Effector CD4-positive, alpha-beta T cell (primary cell): Measurements from ENCODE around the gene DAZL.

ENCODE experiments used
- DNase-seq: peaks from one replicate; pipeline ENCODE4 v3.0.0-alpha.2; 2020

Gene DAZL

DNA sequence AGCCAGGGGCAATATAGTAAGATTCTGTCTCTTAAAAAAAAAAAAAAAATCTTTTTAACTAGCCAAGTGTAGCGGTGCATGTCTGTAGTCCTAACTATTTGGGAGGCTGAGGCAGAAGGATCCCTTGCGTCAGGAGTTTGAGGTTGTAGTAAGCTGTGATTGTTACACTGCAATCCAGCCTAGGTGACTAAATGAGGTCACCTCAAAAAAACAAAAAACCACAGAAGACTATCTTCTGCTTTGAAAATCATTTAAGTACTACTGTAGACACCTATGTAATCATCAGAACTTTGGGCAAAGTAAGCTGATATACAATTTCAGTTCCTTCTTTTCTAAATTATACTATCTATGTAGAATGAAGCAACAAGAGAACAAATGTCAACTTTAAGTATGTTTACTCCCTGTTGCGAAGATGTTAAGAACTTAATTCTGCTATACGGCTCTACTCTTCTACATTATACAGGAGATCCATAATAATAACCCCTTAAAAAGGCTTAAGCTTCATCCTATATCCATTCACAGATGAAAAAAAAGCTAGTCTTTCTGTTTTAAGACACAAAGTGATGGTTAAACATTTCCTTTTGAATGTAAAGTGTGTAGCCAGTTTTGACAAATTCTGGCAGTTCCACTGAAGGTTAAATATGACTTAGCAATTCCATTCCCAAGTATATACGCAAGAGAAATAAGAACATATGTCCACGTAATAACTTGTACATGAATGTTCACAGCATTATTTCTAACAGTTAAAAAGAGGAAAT lies 15.2 kb downstream of the DAZL start:
- no peak for DNase-seq

DNA sequence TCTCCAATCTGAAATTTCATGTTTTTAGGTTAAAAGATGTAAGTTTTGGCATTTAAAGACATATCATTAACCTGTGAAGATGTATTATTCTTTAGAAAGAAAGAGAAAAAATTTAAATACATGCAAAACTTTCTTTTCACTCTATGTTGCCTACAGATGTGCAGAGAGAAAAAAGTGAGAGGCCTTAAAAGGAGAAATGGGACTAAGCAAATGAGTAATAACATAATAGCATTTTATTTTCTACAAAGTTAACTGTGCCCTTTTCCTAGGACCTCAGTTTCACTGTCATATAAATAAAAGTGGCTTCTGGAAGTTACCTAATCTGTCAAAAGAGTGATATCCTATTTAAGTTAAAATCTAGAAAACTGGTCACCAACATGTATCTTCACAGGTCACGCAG lies 16.1 kb downstream of the DAZL start:
- no peak for DNase-seq

DNA sequence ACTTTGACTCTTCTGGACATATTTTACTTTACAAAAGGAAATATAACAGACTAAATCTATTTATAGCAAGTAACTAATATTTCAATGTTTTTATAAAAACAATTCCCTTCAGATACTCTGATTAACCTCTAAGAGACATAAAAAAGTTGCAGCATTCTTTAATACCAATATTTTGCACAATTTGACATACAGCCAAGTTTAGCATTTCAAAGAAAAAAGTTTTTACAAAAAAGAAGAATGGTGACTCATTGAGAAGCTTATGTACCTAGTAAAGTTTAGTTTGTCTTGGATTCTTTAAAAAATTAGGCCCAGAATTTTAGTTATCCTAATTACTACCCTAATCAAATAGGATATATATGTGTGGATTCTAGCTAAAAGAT lies 17.6 kb downstream of the DAZL start:
- no peak for DNase-seq

DNA sequence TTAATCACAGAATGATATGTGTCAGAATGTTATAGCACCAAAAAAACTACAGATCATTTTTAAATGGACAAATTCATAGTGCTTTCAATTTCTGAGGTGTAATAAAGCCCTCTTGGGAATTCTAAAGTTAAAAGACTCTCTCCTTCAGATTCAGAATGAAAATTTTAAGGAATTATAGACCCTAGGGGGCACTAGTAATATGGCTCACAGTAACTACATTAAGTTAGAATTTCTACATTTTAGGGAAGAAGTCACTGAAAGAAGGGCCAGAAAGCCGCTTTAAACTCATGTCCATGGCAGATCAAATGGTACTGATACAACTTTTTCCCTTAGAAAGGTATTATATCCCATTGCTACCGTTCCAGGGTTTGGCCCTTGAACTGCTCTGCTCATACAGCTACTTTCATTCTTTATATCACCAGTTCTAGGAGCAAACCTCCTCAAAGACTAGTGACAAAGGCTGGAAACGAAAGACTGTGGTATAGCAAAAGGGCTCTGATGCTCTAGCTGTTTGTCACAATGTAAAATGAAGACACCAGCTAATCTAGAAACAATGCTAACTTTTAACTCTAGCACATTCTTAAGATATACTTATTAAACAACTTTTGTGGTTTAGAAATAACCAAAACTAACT lies 18.1 kb downstream of the DAZL start:
- DNase-seq, result no peak

DNA sequence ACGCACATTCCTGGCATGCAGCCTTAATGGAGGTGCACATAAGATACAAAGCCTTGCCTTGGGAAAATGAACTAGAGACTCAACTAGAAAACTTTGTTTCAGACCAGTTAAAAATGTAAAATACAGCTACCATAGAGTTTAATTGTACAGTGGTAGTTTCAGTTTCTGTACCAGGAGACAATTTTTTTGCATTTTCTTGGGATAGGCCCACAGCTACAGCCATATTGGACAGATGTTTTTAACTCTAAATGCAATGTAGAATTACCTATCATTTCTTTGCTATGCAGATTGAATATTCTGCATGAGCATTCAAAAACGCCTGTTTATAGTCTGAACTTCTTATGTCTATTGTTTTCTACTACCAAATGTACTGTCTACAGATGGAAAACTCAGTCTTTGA lies 20.3 kb downstream of the DAZL start:
- no peak for DNase-seq

DNA sequence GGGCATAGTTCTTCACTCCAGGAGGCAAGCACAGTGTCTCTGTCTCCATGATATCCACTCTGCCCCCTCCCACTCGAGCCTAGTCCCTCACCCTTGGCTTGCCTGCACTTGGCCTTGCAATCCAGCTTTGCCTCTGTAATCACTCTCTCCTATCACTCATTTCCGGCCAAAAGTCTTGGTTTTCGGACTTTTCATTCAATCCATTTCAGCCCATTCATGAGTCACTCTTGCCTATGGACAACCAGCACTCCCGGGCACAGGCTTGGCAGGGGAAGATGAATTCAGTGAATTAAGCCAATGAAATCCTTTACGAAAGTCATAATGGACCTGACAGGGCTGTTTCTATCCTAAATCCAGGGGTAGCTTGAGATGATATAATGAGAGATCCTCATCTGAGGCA lies 21.7 kb downstream of the DAZL start:
- no peak for DNase-seq

DNA sequence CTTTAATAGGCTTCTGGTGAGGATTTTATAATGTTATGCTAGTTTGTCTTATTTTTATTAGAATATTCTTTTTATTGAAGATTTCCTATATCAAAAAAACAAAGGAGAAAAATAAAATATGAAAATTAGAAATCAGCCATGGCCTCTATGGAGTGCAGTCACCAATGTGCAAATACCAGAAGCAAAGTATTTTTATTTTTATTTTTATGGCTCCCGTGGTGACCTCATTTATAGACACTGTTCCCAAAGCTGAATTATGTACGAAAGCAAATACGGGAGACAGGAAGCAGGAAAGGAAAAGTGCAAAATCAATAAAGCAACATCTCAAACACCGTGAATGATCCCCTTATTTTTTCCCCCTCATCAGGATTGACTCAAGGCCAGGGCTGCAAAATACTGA lies 35.1 kb downstream of the DAZL start:
- no peak for DNase-seq

DNA sequence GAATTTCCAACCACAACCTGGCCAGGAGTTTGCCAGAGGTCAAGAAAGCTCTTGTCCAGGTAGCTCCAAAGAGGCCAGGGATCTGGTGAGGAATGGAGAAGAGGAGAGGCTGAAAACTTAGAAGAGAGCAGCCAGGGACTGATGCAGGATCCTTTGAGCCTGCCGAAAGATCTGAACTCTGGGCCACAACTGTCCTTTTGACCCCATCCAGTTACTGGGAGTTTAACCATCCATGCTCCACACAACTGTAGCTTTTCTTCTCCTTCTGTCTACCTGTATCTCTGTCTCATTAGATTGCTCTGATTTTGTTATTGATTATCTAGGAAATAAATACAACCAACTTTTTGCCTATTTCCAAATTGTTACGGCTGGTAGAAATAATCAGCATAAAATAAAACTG lies 36.7 kb downstream of the DAZL start:
- DNase-seq, result no peak

DNA sequence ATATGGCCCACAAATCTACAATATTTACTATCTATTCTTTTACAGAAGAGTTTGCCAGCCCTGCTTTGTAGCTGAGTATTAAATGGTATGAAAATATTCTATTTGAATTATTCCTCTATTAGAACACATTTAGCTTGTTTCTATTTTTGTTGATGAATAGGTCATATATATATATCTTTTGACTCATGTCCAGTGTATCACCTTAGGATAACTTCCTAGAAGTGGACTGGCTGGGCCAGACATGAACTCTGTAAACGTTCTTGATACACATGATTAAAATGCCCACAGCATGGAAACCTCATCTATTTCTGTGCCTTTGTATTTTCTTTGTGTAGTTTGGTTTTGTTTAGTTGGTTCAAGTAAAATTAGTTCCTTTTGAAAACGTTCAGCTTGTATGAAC lies 37.1 kb downstream of the DAZL start:
- DNase-seq, result no peak

DNA sequence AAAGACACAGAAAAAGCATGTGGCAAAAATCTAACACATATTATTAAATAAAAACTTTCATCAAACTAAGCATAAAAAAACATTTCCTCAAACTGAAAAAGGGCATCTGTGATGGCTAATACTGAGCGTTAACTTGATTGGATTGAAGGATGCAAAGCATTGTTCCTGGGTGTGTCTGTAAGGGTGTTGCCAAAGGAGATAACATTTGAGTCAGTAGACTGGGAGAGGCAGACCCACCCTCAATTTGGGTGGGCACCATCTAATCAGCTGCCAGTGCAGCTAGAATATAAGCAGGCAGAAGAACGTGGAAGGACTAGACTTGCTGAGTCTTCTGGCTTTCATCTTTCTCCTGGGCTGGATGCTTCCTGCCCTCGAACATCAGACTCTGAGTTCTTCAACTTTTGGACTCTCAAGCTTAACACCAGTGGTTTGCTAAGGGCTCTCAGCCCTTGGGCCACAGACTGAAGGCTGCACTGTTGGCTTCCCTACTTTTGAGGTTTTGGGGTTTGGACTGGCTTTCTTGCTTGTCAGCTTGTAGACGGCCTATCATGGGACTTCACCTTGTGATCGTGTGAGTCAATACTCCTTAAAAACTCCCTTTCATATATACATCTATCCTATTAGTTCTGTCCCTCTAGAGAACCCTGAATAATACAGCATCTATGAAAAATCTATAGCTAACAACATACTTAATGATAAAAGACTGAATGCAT lies 45.4 kb downstream of the DAZL start:
- no peak for DNase-seq

DNA sequence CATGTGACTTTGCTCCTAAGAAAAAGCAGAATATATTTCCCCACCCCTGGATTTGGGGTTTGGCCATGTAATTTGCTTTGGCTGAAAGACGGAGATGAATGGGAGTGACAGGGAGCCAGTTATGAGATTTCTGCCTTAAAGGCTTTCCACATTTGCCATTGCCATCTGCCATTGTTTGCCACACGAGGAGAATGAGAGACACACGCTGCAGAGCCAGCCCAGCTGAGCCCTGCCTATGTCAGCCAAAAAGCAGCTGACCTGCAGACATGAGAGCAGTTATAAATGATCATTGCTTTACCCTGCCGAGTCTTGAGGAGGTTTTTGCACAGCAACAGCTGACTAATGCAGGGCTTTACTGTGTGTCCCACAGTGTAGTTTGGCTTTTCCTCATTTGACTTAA lies 51.1 kb downstream of the DAZL start:
- DNase-seq, result no peak

DNA sequence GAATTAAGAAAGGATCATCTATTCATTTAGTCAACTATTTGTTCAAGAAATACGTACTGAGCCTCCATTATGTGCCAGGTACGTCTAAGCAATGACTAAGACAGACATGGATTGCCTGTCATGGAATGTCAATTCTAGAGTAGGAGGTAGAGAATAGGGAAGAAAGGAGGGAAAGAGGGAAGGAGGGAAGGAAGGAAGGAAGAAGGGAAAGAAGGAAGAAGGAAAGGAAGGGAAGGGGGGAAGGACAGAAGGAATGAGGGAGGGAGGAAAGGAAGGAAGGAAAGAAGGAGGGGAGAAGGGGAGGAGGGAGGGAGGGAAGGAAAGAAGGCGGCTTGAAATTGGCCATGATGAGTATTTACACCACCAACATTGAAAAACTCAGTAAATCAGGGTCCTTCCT lies 52.5 kb downstream of the DAZL start:
- no peak for DNase-seq

DNA sequence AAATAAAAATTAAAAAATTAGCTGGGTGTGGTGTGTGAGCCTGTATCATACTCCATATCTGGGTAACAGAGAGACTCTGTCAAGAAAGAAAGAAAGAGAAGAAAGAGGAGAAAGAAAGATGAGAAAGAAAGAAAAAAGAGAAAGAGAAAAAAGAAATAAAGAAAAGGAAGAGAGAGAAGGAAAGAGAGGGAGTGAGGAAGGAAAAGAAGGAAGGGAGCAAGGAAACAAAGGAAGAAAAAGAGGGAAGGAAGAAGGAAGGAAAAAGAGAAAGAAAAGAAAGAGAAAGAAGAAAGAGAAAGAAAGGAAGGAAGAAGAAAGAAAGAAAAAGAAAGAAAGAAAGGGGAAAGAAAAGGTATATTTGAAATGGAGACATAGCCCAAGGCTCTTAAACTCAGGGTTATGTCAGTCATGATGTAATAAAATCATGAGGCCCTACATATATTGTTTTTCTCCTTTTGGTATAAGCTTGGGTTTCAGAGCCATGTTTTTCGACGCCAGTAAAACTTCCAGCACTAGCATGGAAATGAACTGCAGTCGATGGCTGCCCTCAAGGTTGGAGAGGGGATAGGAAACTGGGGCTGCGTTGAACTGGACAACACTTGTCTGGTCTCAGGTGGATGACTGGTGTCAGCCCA lies 53.8 kb downstream of the DAZL start:
- DNase-seq, result no peak

DNA sequence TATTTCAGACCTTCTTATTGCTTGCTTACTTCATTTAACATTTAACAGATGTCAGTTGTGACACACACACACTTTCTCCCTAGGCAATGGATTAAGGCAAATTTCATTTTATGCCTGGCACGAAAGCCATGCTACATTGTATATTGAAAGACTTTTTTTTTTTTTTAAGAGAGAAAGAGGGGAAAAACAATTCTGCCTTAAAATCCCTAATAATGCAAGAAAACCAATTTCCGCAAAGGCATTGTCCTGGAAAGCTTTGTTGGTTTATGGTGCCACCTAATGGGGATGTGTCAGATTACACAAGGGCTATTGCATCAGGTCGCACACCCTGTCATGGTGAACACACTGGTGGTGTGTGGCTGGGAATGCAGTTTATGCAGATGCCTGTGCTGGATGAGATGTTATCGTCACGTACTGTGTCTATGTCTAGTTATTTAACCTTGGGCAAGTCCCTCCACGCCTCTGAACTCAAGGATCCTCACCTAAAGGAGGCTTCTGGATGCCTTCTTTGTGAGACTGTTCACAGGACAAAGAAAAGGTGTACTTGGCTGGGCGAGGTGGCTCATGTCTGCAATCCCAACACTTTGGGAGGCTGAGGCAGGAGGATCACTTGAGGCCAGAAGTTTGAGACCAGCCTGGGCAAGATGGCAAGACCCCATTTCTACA lies 54.4 kb downstream of the DAZL start:
- peak; percentile 65 for DNase-seq

DNA sequence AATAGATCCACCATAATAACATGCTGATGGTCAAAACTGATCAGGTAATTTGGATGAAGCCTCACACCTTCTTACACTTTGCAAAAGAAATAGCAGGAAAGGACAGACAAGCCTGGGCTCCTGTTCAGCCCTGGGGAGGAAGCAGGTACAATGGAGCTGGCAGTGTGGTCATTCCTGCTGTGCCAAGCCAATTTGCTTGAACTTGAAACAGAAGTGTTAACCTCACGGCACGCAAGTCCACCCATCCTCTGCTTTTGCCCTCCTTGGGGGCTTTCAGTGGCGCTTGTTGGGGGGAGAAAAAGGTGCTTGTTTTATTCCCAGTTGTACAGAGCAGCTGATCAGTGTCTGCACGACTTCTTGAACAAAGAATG lies 54.9 kb downstream of the DAZL start:
- no peak for DNase-seq

DNA sequence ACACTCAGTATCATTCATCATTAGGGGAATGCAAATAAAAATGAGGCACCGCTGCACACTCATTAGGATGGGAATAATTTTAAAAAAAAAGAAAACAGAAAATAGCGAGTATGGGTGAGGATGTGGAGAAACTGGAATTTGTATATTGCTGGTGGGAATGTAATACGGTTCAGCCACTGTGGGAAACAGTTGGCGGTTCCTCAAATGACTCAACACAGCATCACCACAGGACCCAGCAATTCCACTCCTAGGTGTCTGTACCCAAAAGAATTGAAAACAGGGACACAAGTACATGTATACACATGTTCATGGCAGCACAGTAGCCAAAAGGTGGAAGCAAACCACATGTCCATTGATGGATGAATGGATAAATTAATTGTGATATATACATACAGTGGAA lies 56.5 kb downstream of the DAZL start:
- no peak for DNase-seq

DNA sequence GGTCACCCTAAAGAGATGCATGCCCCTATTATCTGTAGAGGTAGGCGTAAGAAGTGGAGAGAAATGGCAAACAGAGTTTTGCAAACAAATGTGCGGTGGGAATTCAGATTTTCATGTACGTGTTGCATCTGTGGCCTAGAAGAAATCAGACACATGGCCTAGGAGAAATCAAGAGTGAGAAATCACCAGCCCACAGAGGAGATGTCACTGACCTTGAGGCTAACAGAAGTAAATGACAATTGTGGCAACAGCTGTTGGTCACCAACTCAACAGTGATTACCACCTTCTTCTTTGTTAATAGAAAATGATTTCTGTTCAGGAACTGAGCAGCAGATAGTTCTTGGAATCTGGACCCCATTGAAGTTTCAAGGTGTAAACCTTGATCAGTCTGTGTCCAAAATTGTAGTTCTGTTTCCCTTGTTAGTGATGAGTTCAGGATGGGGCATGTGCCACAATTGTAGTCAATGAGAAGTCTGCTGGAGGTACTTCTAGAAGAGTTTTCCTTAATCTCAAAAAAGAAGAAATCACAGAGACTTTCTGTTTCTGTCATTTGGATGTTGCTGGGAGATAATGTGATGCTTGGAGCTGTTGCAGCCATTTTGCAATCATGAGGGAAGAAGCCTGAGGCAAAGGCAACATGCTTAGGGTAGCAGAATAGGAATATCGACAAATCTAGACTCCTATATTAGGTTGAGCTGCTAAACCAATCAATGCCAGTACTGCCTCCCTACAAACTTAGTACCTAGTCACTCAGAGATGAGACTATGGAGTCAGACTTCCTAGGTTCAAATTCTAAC lies 57.5 kb downstream of the DAZL start:
- DNase-seq, result no peak

DNA sequence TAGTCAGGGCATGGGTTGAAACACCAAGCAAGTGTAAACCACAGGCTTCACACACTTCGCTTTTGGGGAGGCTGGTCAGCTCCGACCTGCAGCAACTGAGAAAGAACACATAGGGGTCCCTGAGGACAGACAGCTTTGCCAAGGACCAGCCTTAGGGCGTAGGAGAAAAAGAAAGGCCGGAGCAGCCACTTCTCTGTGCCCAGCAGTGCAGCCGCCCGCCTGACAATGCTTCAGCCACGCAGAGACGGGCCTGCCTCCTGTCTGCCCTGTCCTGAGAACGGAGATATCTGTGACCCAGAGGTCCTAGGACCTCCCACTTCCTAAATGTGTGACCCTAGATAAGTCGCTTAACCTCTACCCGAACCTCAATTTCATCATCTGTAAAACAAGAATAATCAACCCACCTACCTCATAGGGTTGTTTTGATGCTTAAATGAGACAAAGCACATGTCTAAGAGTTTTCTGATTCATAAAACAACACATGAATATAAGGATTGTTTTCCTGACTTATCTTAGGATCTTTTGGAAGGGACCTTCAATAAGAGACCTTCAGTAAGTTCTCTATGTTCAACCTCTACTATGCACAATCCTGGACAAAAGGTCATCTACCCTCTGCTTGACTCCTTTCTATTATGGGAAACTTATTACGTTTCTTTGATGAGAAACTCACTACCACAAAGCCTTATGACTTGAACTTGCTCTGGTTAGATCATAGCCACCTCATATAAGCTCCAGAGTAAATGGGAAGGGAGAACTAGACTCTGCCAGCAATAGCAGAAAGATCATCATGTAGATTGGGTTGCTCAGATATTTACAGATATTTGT lies 58.8 kb downstream of the DAZL start:
- no peak for DNase-seq

DNA sequence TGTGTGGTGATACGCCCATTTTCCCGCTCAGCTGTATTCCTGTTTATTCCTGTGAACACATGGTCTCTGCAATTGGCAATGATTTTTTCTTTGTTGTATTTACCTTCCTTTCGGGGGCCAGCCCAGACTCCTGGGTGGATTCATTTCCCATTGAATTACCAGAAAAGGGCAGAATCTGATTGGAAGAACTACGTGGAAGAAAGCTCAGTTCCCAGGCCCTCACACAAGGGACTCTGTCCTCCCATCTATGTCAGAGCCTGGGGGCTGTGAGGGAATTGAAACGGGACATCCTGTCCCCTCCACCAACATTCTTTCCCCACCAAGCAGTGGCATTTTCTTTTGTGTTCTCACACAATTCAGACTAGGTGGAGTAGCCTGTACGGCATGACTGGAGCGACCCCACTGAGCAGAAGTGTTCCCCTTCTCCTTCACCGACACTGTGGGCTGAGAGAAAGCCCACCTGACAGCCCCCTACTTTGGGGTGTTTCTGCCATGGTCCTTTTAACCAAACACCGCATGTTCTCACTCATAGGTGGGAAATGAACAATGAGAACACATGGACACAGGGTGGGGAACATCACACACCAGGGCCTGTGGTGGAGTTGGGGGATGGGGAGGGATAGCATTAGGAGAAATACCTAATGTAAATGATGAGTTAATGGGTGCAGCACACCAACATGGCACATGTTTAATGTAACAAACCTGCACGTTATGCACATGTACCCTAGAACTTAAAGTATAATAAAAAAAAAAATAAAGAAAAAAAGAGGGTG lies 59.6 kb downstream of the DAZL start:
- DNase-seq, result no peak

DNA sequence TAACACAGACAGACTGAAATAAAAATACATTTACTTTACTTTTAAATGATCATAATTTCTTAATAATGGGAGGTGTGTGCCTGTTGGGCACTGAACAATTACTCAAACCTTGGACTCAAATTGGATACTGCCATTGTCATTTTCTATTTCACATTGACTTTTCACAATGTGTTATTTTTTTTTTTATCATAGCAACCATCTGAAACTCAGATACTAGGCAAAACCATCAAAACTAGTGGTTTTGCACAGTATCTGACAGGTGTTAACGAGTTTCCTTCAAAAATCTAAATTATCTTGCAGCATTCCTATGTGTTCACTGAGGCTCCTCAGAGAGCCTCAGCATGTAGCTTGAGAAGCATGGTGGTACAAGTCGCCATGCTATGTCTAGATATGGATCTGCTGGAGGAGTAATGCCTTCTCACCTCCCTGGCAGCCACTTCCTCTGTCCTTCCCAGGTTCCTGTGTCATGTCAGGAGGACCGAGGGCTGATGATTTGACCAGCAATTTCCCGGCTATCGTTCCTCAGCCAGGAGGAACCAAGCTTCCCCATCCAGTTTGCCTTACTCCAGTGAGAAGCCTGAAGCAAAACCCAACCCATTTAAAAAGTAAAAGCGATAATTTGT lies 61.9 kb downstream of the DAZL start:
- DNase-seq, result no peak
